Measurements from ENCODE around the gene RAB8B.

GRCh38 chr15:63232943-63233342 lies 43.5 kb downstream of the RAB8B start:
- no peak for TF ChIP-seq POLR2A (IDR thresholded peaks at IDR 0.05; ENCODE audit: low read depth, low read length)
- no peak for TF ChIP-seq POLR2AphosphoS5 (IDR thresholded peaks at IDR 0.05; ENCODE audit: low read depth, low read length)
- TF ChIP-seq TAF1 (IDR thresholded peaks at IDR 0.05; ENCODE audit: borderline replicate concordance, low read depth, low read length), result no peak

Data from GM12892 (cell line).